ENCODE measurements around the gene TLR7.

Gene TLR7

GRCh38 chrX:12922599-12922919 lies 55.7 kb downstream of the TLR7 start:
- H3K4me1 Mint-ChIP-seq = peaks cover 2 to 4% of the 10 kb centered on the region in 2 donors
- no peaks in the 10 kb centered on the region for H3K36me3 Mint-ChIP-seq
- no peak for ATAC-seq (replicated peaks)
- DNase-seq = no peak
- peaks cover 0 to 25% of the 10 kb centered on the region in 2 donors for H3K27me3 Mint-ChIP-seq
- no peak overlapping the region for H3K27ac Mint-ChIP-seq
- H3K4me3 Mint-ChIP-seq = no peak overlapping the region
- no peaks in the 10 kb centered on the region for H3K9me3 Mint-ChIP-seq

- ATAC-seq (replicated peaks) = no peak
- DNase-seq = no peak
- Mint-ChIP-seq H3K36me3 (no peaks in the 10 kb centered on the region), H3K9me3 (no peaks in the 10 kb centered on the region), H3K4me1 (no peaks in the 10 kb centered on the region), H3K4me3 (no peak overlapping the region), H3K27me3 (peaks cover 0 to 32% of the 10 kb centered on the region in 2 donors), H3K27ac (no peak overlapping the region)
Observed at GRCh38 chrX:12929701-12930100, 62.8 kb downstream of the TLR7 start.

- H3K36me3 Mint-ChIP-seq = no peaks in the 10 kb centered on the region
- no peak for ATAC-seq (replicated peaks)
- H3K27ac Mint-ChIP-seq = no peak overlapping the region
- H3K4me3 Mint-ChIP-seq = no peak overlapping the region
- DNase-seq = no peak
- H3K9me3 Mint-ChIP-seq = no peaks in the 10 kb centered on the region
- peaks cover 0 to 31% of the 10 kb centered on the region in 2 donors for H3K27me3 Mint-ChIP-seq
- H3K4me1 Mint-ChIP-seq = no peaks in the 10 kb centered on the region
Observed at GRCh38 chrX:12930150-12930549, 63.3 kb downstream of the TLR7 start.

- Mint-ChIP-seq H3K27me3 (peaks cover 0 to 32% of the 10 kb centered on the region in 2 donors), H3K27ac (no peak overlapping the region), H3K4me1 (no peaks in the 10 kb centered on the region), H3K4me3 (no peak overlapping the region), H3K9me3 (no peaks in the 10 kb centered on the region), H3K36me3 (no peaks in the 10 kb centered on the region)
- DNase-seq = no peak
- ATAC-seq (replicated peaks) = no peak
Observed at GRCh38 chrX:12932244-12932643, 65.4 kb downstream of the TLR7 start.

GRCh38 chrX:12934850-12935249 lies 68.0 kb downstream of the TLR7 start:
- no peaks in the 10 kb centered on the region for H3K9me3 Mint-ChIP-seq
- H3K27me3 Mint-ChIP-seq = peaks cover 0 to 26% of the 10 kb centered on the region in 2 donors
- no peak overlapping the region for H3K4me3 Mint-ChIP-seq
- no peaks in the 10 kb centered on the region for H3K4me1 Mint-ChIP-seq
- no peak for DNase-seq
- no peak overlapping the region for H3K27ac Mint-ChIP-seq
- no peak for ATAC-seq (replicated peaks)
- no peaks in the 10 kb centered on the region for H3K36me3 Mint-ChIP-seq

GRCh38 chrX:12936947-12937346 lies 70.1 kb downstream of the TLR7 start:
- H3K4me3 Mint-ChIP-seq = no peak overlapping the region
- peaks cover 0 to 9% of the 10 kb centered on the region in 2 donors for H3K9me3 Mint-ChIP-seq
- ATAC-seq (replicated peaks) (no peak), DNase-seq (no peak)
- no peaks in the 10 kb centered on the region for H3K4me1 Mint-ChIP-seq
- H3K36me3 Mint-ChIP-seq = peaks cover 0 to 12% of the 10 kb centered on the region in 2 donors
- no peak overlapping the region for H3K27ac Mint-ChIP-seq
- peaks cover 0 to 29% of the 10 kb centered on the region in 2 donors for H3K27me3 Mint-ChIP-seq

Data from stimulated activated naive B cell treated with anti-CD40 and anti-IgM and Interleukin-4, amounts not matched to agents 10 μg/mL and 1 μg/mL and 100 μg/mL, for 72 hours (primary cell).